CD4-positive, alpha-beta T cell treated with Interleukin-2 at 100 ng/mL for 4 hours (primary cell): ENCODE data around the gene ZDHHC5.
A peak's percentile ranks its signal among the peaks of the same experiment; 100 is the strongest.

ENCODE experiments used
- DNase-seq: peaks from one replicate; pipeline ENCODE4 v3.0.0-alpha.2; 2020; ENCODE audit warnings: low spot score

Gene ZDHHC5

DNA sequence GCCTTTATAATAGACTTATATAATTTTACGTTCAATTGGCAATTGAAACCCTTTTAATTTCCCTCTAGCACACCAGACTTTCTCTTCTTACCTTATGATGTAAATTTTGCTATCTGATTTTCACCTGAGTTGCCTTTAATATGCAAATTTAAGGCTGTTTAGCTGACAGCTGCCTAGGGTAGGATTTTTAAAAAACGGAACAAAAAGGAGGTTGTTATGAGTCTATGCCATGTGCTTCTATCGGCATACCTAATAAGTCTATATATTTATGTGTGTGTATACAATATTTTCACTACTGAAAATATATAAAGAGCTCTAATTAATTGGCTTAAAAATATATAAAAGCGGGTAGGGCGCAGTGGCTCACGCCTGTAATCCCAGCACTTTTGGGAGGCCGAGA, 61.6 kb downstream of the ZDHHC5 start:
- no peak for DNase-seq

DNA sequence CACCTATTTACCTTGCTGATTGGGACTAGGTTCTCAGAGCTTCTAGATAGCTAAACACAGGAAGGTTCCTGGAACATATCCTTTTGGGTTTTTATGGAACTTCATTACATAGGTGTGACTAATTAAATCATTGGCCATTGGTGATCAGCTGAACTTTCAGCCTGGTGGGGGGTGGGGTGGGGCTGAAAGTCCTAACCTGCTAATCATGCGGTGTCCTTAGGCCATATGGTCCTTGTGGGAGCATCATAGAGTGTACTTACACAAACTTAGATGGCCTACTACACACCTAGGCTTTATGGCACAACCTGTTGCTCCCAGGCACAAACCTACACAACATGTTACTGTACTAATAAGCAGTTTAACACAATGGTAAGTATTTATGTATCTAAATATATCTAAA, 64.7 kb downstream of the ZDHHC5 start:
- no peak for DNase-seq

GRCh38 chr11:57735619-57736298, 67.8 kb downstream of the ZDHHC5 start:
- DNase-seq, result no peak

DNA sequence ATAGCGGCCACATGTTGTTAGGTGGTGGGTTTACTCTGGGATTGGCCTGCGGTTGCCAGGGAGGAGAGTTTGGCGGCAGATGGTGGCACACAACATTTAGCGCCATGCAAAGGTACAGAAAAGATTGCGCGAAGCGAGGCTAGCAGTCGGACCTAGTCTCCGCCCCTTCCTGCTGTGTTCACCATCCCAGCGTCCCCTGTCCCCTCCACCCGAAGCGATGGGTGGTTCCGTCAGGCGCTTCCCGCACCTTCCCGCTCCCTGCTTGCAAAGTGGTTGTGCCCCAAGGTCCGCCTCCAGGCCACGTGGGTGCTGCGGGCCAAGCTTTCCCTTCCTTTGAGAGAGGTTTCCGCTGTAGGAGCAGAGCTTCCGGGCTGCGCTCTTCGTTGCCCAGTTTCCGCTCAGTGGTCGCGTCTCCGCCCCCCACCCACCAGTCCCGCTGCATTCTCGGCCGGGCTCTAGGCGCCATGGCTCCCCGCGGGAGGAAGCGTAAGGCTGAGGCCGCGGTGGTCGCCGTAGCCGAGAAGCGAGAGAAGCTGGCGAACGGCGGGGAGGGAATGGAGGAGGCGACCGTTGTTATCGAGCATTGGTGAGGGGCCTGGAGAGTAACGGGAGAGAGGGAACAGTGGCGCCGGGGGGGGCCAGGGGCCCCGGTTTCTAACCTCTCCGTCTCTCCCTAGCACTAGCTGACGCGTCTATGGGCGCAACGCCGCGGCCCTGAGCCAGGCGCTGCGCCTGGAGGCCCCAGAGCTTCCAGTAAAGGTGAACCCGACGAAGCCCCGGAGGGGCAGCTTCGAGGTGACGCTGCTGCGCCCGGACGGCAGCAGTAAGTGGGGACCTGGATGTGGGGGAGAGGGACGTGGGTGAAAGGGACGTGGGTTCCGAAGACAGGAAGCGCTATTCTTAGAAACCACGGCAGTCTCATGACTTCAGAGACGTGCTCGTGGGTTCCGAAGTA, 73.5 kb downstream of the ZDHHC5 start, which contains the start of gene SELENOH:
Gene SELENOH, plus strand, starts transcription at position 360 of the 955 bp plus-strand sequence. Its CDS starts 105 bp downstream, at position 465.
- DNase-seq, result peak; percentile 93

DNA sequence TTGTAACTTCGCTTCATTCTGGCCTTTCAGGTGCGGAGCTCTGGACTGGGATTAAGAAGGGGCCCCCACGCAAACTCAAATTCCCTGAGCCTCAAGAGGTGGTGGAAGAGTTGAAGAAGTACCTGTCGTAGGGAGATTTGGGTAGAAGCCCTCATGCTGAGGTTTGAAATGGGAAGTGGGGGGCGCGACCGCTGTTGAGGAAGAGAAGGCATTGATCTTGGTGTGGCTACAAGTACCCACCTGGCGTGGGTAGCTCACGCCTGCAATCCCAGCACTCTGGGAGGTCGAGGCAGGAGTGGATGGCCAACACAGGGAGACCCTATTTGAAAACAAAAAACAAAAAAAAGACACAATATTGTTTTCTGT, 74.2 kb downstream of the ZDHHC5 start:
- DNase-seq, result no peak

DNA sequence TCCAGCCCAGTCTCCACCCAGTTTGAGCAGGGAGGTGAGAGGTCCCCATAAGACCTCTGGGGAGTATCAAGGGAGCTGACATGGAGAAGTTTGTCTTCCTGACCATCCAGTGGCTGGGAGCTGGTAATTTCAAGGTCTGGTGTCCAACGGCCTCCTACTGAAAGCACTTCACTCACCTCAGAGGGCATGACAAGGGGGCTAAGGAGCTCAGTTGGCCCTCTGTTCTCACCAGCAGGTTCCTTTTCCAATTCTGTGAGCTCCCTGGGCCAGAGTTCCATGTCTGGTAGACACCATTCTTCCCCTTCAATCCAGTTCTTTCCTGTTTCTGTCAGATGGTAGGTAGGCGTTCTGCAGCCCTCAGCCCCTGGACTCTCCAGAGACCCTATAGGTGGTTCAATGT, 76.4 kb downstream of the ZDHHC5 start:
- DNase-seq, result no peak

- DNase-seq, result no peak
Measured at GRCh38 chr11:57745206-57745605, 77.3 kb downstream of the ZDHHC5 start.

DNA sequence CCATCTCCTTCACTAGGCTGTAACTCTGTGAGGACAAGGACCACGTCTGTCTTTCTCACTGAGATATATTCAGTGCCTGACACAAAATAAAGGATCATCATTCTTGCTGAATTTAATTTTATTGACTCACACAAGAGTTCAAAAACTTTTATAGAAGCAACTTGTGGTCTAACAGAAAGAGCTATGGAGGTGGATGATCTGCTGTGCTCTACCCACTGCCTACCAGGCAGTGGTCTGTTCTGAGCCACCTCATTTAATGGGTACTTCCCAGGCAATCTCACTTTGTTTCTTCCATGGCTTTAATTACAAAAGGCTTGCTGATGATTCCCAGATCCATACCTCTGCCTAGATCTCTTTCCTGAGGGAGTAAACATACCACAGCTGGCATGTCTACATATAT, 79.0 kb downstream of the ZDHHC5 start:
- no peak for DNase-seq
